Measurements from ENCODE around the gene BTBD16.

- TF ChIP-seq CTCF (IDR thresholded peaks at IDR 0.05) (no peak), POLR2A (IDR thresholded peaks at IDR 0.05) (no peak)
These were observed 18.3 kb upstream of the BTBD16 start for GRCh38 chr10:122252805-122253204.

Data from testis (tissue), 2 donors.